A549 (cell line): ENCODE measurements around the gene SUSD1. TPM values are rescaled to one million over a fixed set of nuclear protein-coding genes. Genes with fewer than 3 reads are reported as not detected.

Experiments used
- ATAC-seq, 2 experiments: fragments of 200-7000 bp in 1 of 2; fragments of >200 bp in 1 of 2; cut with Nextera tagmentation in 1 of 2; cut with Tn5 transposase in 1 of 2; 3 replicates each; pipeline versions ENCODE4 v1.8.0 to v1.9.1; 2018 to 2020; ENCODE audit warnings: mild to moderate bottlenecking in 1 of 2, moderate library complexity in 1 of 2
- CTCF ChIA-PET: fragments of 300-600 bp; sonication (Branson Sonifier 250); formaldehyde crosslinking; extraction: SDS; loops from one replicate; lab custom pipeline; 2021; ENCODE audit warnings: antibody characterized with exemption, inconsistent platforms; lab: Yijun Ruan, JAX
- POLR2A ChIA-PET: fragments of 350-600 bp; formaldehyde crosslinking; extraction: SDS; loops from one replicate; lab custom pipeline; 2021; ENCODE audit warnings: antibody characterized with exemption, inconsistent platforms; lab: Yijun Ruan, JAX
- DNase-seq, 2 experiments: peaks; one replicate each; pipeline versions ENCODE4 v3.0.0 to v3.0.0-alpha.2; 2011 to 2016; ENCODE audit warnings: low read depth in 1 of 2, low spot score in 1 of 2
- FAIRE-seq: peaks from 2 replicates; lab custom pipeline; 2011; peaks lifted over from hg19 to GRCh38; lab: Jason Lieb, UNC
- H3K27ac ChIP-seq, 2 experiments: fragments of >200 bp; sonication (Bioruptor Twin); formaldehyde crosslinking; 3 replicates each; pipeline ENCODE4 v1.5.1; 2016 to 2017
- H3K4me1 ChIP-seq: fragments of >200 bp; sonication (Bioruptor Twin); formaldehyde crosslinking; 3 replicates; pipeline ENCODE4 v1.6.1; 2016
- H3K4me2 ChIP-seq: fragments of >200 bp; sonication (Bioruptor Twin); formaldehyde crosslinking; 3 replicates; pipeline ENCODE4 v1.6.1; 2016
- H3K4me3 ChIP-seq: fragments of >200 bp; sonication (Bioruptor Twin); formaldehyde crosslinking; 3 replicates; pipeline ENCODE4 v1.5.1; 2016
- H3K9me3 ChIP-seq: fragments of >200 bp; sonication (Bioruptor Twin); formaldehyde crosslinking; 3 replicates; pipeline ENCODE4 v1.6.1; 2016
- ATOH8 ChIP-seq: fragments of 250-450 bp; sonication (Bioruptor Pico); IDR thresholded peaks from 2 replicates; pipeline ENCODE4 v1.5.0; 2020; ENCODE audit warnings: low read depth, mild to moderate bottlenecking, moderate library complexity
- CBX8 ChIP-seq: fragments of 200-600 bp; sonication (generic); IDR thresholded peaks from 2 replicates; pipeline ENCODE4 v1.6.1; 2016
- EHF ChIP-seq: fragments of 250-450 bp; sonication (Bioruptor Pico); IDR thresholded peaks from 2 replicates; pipeline ENCODE4 v1.5.0; 2020; ENCODE audit warnings: mild to moderate bottlenecking
- EHMT2 ChIP-seq: fragments of 200-600 bp; sonication (generic); IDR thresholded peaks from 2 replicates; pipeline ENCODE4 v1.6.1; 2016; ENCODE audit warnings: antibody characterized with exemption, low read depth, mild to moderate bottlenecking, moderate library complexity
- FOSL2 ChIP-seq, 2 experiments: fragments of 450-650 bp in 1 of 2; fragments of >200 bp in 1 of 2; sonication (Bioruptor Twin) in 1 of 2; formaldehyde crosslinking; IDR thresholded peaks; 2 replicates each; pipeline versions ENCODE4 v1.5.0 to v1.6.1; 2016 to 2020; ENCODE audit warnings: mild to moderate bottlenecking in 1 of 2, moderate library complexity in 1 of 2
- GATA3 ChIP-seq: IDR thresholded peaks from 2 replicates; pipeline ENCODE4 v1.6.1; 2012; ENCODE audit warnings: borderline replicate concordance
- HDAC2 ChIP-seq: fragments of 200-600 bp; sonication (generic); IDR thresholded peaks from 2 replicates; pipeline ENCODE4 v1.6.1; 2016
- HEYL ChIP-seq: fragments of 250-450 bp; sonication (Bioruptor Pico); IDR thresholded peaks from 2 replicates; pipeline ENCODE4 v1.8.0; 2021; ENCODE audit warnings: mild to moderate bottlenecking, moderate library complexity
- HOXA7 ChIP-seq: fragments of 250-450 bp; sonication (Bioruptor Pico); IDR thresholded peaks from 2 replicates; pipeline ENCODE4 v1.5.0; 2020; ENCODE audit warnings: mild to moderate bottlenecking, moderate library complexity
- HOXB13 ChIP-seq: fragments of 250-450 bp; sonication (Bioruptor Pico); IDR thresholded peaks from 2 replicates; pipeline ENCODE4 v1.5.0; 2020; ENCODE audit warnings: low read depth, mild to moderate bottlenecking, moderate library complexity
- JUNB ChIP-seq: fragments of >200 bp; sonication (Bioruptor Twin); formaldehyde crosslinking; IDR thresholded peaks from 2 replicates; pipeline ENCODE4 v1.6.1; 2016
- MAFK ChIP-seq: fragments of 450-650 bp; IDR thresholded peaks from 2 replicates; pipeline ENCODE4 v1.6.1; 2014; ENCODE audit not compliant: partially characterized antibody
- MAZ ChIP-seq: fragments of 150-350 bp; IDR thresholded peaks from 2 replicates; pipeline ENCODE4 v1.6.1; 2014; ENCODE audit warnings: antibody characterized with exemption, low read depth, low read length, borderline replicate concordance
- MYC ChIP-seq: IDR thresholded peaks from 2 replicates; pipeline ENCODE4 v1.6.1; 2012; ENCODE audit warnings: mild to moderate bottlenecking, inconsistent platforms, low read length, improper control_type of control experiment, borderline replicate concordance
- PHF8 ChIP-seq: fragments of 200-600 bp; sonication (generic); IDR thresholded peaks from 2 replicates; pipeline ENCODE4 v1.6.1; 2016; ENCODE audit warnings: low read depth, mild to moderate bottlenecking, antibody characterized with exemption, moderate library complexity, borderline replicate concordance
- POLR2A ChIP-seq: IDR thresholded peaks from 2 replicates; pipeline ENCODE4 v1.6.1; 2012; ENCODE audit warnings: mild to moderate bottlenecking, low read length
- POLR2AphosphoS2 ChIP-seq: conservative IDR thresholded peaks from 2 replicates; pipeline ENCODE4 v1.6.1; 2012; ENCODE audit warnings: low read length, improper control_type of control experiment, inconsistent platforms
- REST ChIP-seq: fragments of 200-600 bp; sonication (generic); IDR thresholded peaks from 2 replicates; pipeline ENCODE4 v1.6.1; 2016; ENCODE audit warnings: antibody characterized with exemption, mild to moderate bottlenecking, moderate library complexity
- SREBF2 ChIP-seq: fragments of 450-650 bp; IDR thresholded peaks from 2 replicates; pipeline ENCODE4 v1.6.1; 2014; ENCODE audit warnings: mild to moderate bottlenecking, moderate library complexity
- TP53 ChIP-seq: fragments of 250-450 bp; sonication (Bioruptor Pico); IDR thresholded peaks from 2 replicates; pipeline ENCODE4 v1.5.0; 2021; ENCODE audit warnings: mild to moderate bottlenecking, moderate library complexity
- USF2 ChIP-seq: fragments of 450-650 bp; IDR thresholded peaks from 2 replicates; pipeline ENCODE4 v1.6.1; 2014; ENCODE audit warnings: antibody characterized with exemption
- ZC3H11A ChIP-seq: fragments of 450-650 bp; IDR thresholded peaks from 2 replicates; pipeline ENCODE4 v1.6.1; 2014; ENCODE audit warnings: antibody characterized with exemption, mild to moderate bottlenecking
- ZFP36 ChIP-seq: fragments of 450-650 bp; IDR thresholded peaks from 2 replicates; pipeline ENCODE4 v1.6.1; 2014; ENCODE audit warnings: borderline replicate concordance; ENCODE audit not compliant: partially characterized antibody
- WGBS: methylation state at CpG from one replicate; pipeline ENCODE4 v1.1.6; 2017; ENCODE audit errors: missing lambda C conversion rate; 5-methylcytosine and 5-hydroxymethylcytosine counted together
- polyA plus RNA-seq, 4 experiments: library from polyadenylated mRNA; depleted of rRNA in 3 of 4; stranded (reverse); fragments of >200 nt; fragmentation: RNase III in 1 of 4; extraction: RNeasy Plus Mini Kit Qiagen cat#74134 plus additional on column Dnase treatment in 1 of 4; gene quantifications; 2 replicates in 3 of 4; 3 replicates in 1 of 4; pipeline ENCODE4 v1.2.3, GENCODE V29; 2011 to 2017

SUSD1 gene
- polyA plus RNA-seq, 2 of the 4 experiments (the other 2 are of a cell fraction), result 15.7 to 18.6 TPM

GRCh38 chr9:112170968-112171367 lies 4.1 kb downstream of the SUSD1 start:
- POLR2A ChIA-PET, result no interaction called here
- Histone ChIP-seq H3K4me1 (peaks cover 50% of the 10 kb centered on the region), H3K27ac (peak overlapping the region in 1 of 2 experiments; percentile 26; a peak in 3 of 6 replicates)
- ATAC-seq, result no peak
- no peak for TF ChIP-seq MYC
- no peak for TF ChIP-seq ZC3H11A
- TF ChIP-seq PHF8, result no peak
- no peak for TF ChIP-seq USF2
- no peak for TF ChIP-seq POLR2AphosphoS2
- no peak for TF ChIP-seq TP53 (CRISPR knock-in tag)
- TF ChIP-seq EHMT2, result no peak
- TF ChIP-seq HOXA7, result no peak
- TF ChIP-seq POLR2A, result no peak
- TF ChIP-seq CBX8, result no peak
- TF ChIP-seq EHF (CRISPR knock-in tag), result no peak
- TF ChIP-seq, all 56 proteins: peak for 0
- H3K4me3 ChIP-seq, result no peak overlapping the region
- WGBS, result 98% methylated on average over 5 of the region's 5 CpGs
- H3K9me3 ChIP-seq, result no peaks in the 10 kb centered on the region
- H3K4me2 ChIP-seq, result no peak overlapping the region
- CTCF ChIA-PET, result interaction anchor here (0.5 to 1.6 kb wide), 4 partner anchors 18 to 58 kb away, joined by 3 to 5 read pairs (median 4); no protein-coding TSS in a partner anchor
- DNase-seq (no peak), FAIRE-seq (no peak)

GRCh38 chr9:112170235-112170634 lies 4.9 kb downstream of the SUSD1 start:
- Histone ChIP-seq H3K27ac (peak overlapping the region; percentile 3 to 50; a peak in 2 of 6 replicates), H3K4me1 (peaks cover 50% of the 10 kb centered on the region), H3K9me3 (no peaks in the 10 kb centered on the region), H3K4me3 (no peak overlapping the region), H3K4me2 (no peak overlapping the region)
- no peak for DNase-seq
- 83% methylated on average over 4 of the region's 4 CpGs for WGBS
- FAIRE-seq, result no peak
- no peak for ATAC-seq
- POLR2A ChIA-PET, result no interaction called here
- CTCF ChIA-PET, result interaction anchor here (0.6 to 1.6 kb wide), 4 partner anchors 24 to 96 kb away, joined by 3 to 5 read pairs (median 4); no protein-coding TSS in a partner anchor
- TF ChIP-seq GATA3 (no peak), ZFP36 (no peak), HOXB13 (CRISPR knock-in tag) (no peak), MAZ (no peak), MYC (no peak), CBX8 (no peak), MAFK (no peak), FOSL2 (IDR thresholded peaks at IDR 0.05) (no peak), FOSL2 (CRISPR knock-in tag; IDR thresholded peaks at IDR 0.05) (no peak), REST (no peak), ATOH8 (no peak), SREBF2 (no peak), JUNB (no peak), HDAC2 (no peak), HEYL (no peak)
